Measurements from ENCODE around the gene KATNB1. TPM values are rescaled to one million over a fixed set of nuclear protein-coding genes. Genes with fewer than 3 reads are reported as not detected.

Gene KATNB1, protein sequence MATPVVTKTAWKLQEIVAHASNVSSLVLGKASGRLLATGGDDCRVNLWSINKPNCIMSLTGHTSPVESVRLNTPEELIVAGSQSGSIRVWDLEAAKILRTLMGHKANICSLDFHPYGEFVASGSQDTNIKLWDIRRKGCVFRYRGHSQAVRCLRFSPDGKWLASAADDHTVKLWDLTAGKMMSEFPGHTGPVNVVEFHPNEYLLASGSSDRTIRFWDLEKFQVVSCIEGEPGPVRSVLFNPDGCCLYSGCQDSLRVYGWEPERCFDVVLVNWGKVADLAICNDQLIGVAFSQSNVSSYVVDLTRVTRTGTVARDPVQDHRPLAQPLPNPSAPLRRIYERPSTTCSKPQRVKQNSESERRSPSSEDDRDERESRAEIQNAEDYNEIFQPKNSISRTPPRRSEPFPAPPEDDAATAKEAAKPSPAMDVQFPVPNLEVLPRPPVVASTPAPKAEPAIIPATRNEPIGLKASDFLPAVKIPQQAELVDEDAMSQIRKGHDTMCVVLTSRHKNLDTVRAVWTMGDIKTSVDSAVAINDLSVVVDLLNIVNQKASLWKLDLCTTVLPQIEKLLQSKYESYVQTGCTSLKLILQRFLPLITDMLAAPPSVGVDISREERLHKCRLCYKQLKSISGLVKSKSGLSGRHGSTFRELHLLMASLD
- total RNA-seq = 10 to 100 TPM in 7 of 10 donors, 1 to 10 TPM in 3; 9.0 to 14.0 (median 11.0) TPM
- polyA plus RNA-seq = 10 to 100 TPM in 1 of 2 donors, 1 to 10 TPM in 1; 9.8 to 15.1 TPM
- long read RNA-seq, donor 1, transcript KATNB1-201 (20 exons, 2,664 nt) = major isoform, 6 of 24 reads
- long read RNA-seq, donor 1, partial matches to known transcripts = 7 of 24 reads
- long read RNA-seq, donor 1, other reads (novel, unspliced or antisense) = 11 of 24 reads
- long read RNA-seq, donor 2, transcript KATNB1-201 (20 exons, 2,664 nt) = major isoform, 13 of 21 reads
- long read RNA-seq, donor 2, partial matches to known transcripts = 5 of 21 reads
- long read RNA-seq, donor 2, other reads (novel, unspliced or antisense) = 3 of 21 reads
- long read RNA-seq, donor 3, transcript KATNB1-201 (20 exons, 2,664 nt) = major isoform, 42 of 79 reads
- long read RNA-seq, donor 3, partial matches to known transcripts = 18 of 79 reads
- long read RNA-seq, donor 3, other reads (novel, unspliced or antisense) = 19 of 79 reads

DNA sequence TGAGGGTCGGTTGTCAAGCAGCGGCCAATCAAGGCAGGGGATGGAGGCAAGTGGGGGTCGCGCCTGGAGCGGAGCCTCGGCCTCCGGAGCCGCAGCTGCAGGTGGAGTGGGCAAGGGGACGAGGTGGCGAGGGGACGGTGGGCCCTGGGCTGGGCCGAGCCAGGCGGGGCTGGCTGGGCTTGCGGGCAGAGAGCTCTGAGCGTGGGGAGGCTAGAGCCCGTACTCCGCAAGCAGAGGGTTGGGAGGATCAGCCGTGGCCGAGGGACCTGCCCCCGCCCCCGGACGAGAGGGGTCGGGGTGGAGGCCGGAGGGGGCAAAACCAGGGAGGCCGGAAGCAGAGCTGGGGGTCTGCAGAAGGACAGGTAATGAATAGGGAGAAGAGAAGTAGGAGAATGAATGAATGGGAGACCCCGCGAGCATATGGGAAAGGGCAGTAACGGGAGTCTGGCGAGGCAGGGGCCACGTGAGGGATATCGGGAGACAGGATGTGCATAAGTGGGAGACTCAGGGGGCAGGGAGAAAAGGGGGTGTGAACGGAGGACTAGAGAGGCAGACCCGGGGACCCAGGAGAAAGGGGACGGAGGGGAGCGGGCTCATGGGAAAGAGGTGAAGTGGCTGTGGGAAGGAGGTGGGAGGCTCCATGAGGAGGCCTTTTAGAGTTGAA lies at the start of gene KATNB1:
TSS of gene KATNB1 (plus strand) at position 16 of the 664 bp plus-strand sequence. CDS start 1,474 bp downstream, outside the sequence.
- peak within 1 kb of the TSS; percentile 70 to 94 (median 80) for H3K4me3 ChIP-seq
- peak within 1 kb of the TSS; percentile 83 to 96 (median 91) for H3K27ac ChIP-seq
- peaks cover 0 to 15% (median 0%) of the 10 kb centered on the region in 9 donors for H3K36me3 ChIP-seq
- DNase-seq = no peak
- TF ChIP-seq, protein P1, sequence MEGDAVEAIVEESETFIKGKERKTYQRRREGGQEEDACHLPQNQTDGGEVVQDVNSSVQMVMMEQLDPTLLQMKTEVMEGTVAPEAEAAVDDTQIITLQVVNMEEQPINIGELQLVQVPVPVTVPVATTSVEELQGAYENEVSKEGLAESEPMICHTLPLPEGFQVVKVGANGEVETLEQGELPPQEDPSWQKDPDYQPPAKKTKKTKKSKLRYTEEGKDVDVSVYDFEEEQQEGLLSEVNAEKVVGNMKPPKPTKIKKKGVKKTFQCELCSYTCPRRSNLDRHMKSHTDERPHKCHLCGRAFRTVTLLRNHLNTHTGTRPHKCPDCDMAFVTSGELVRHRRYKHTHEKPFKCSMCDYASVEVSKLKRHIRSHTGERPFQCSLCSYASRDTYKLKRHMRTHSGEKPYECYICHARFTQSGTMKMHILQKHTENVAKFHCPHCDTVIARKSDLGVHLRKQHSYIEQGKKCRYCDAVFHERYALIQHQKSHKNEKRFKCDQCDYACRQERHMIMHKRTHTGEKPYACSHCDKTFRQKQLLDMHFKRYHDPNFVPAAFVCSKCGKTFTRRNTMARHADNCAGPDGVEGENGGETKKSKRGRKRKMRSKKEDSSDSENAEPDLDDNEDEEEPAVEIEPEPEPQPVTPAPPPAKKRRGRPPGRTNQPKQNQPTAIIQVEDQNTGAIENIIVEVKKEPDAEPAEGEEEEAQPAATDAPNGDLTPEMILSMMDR (IDR thresholded peaks at IDR 0.05) = no peak
- peaks cover 11 to 27% (median 19%) of the 10 kb centered on the region in 9 donors for H3K4me1 ChIP-seq
- H3K9me3 ChIP-seq = peaks cover 0 to 7% (median 0%) of the 10 kb centered on the region in 11 donors
- H3K27me3 ChIP-seq = no peaks in the 10 kb centered on the region
- intact Hi-C loops (cut with DNase I) = loop anchor here in 1 of 10 donors (2.0 kb wide), 1 partner anchor 67 kb away; the partner anchor contains the start of gene KIFC3
- 1% methylated on average over 35 of the region's 35 CpGs for WGBS, 2 donors
- peak in 1 of 8 donors; percentile 2 for ATAC-seq

DNA sequence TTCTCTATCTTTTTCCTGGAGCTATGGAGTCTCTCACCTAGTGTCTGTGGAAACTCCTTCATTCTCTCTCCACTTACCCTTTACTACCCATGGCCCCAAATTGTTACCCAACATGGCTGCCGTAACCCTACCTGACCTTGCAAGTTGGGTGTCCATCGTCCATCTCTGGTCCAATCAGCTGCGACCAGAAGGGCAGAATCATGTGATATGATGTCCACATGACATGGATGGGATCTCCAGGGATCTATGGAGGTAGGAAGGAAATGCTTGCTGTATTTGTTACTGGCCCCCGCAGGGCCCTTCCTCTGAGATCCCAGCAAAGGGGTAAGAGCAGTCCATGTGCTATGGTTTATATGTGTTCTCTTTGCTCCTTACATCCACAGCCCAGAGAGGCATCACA lies 49.0 kb upstream of the KATNB1 start:
- Histone ChIP-seq H3K36me3 (no peaks in the 10 kb centered on the region), H3K9me3 (no peaks in the 10 kb centered on the region), H3K4me3 (no peak overlapping the region), H3K27ac (no peak overlapping the region), H3K27me3 (peaks cover 0 to 19% (median 5%) of the 10 kb centered on the region in 7 donors), H3K4me1 (peaks cover 0 to 22% (median 0%) of the 10 kb centered on the region in 9 donors)
- intact Hi-C loops (cut with DNase I) = no loop called here
- no peak for ATAC-seq
- no peak for DNase-seq
- 85% methylated on average over 4 of the region's 4 CpGs for WGBS, 2 donors
- TF ChIP-seq, protein P1 (IDR thresholded peaks at IDR 0.05) = no peak

DNA sequence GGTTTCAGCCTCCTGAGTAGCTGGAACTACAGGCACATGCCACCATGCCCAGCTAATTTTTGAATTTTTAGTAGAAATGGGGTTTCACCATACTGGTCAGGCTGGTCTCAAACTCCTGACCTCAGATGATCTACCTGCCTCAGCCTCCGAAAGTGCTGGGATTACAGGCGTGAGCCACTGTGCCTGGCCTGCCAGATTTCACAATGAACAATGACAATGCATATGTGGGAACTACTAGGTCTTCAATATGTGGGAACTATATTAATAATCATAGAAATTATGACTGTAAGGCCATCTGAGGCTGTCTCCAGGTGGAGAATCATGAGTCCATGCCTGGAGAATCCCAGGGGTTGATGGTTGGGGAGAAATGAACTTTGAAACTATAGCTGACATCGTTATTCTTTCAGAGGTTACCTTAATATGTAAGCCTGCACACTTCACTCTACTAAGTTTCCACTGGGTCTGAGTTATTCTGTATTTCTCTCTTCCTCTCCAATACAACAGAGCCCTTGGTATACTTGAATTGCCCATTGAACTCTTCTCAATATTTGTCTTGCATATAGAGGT lies 48.1 kb upstream of the KATNB1 start:
- intact Hi-C loops (cut with DNase I) = no loop called here
- no peaks in the 10 kb centered on the region for H3K9me3 ChIP-seq
- peaks cover 0 to 19% (median 5%) of the 10 kb centered on the region in 7 donors for H3K27me3 ChIP-seq
- 89% methylated on average over 3 of the region's 3 CpGs for WGBS, 2 donors
- no peak overlapping the region for H3K4me3 ChIP-seq
- H3K36me3 ChIP-seq = no peaks in the 10 kb centered on the region
- H3K4me1 ChIP-seq = peaks cover 0 to 25% (median 0%) of the 10 kb centered on the region in 9 donors
- no peak overlapping the region for H3K27ac ChIP-seq
- no peak for ATAC-seq
- TF ChIP-seq, protein P1 (IDR thresholded peaks at IDR 0.05) = no peak
- DNase-seq = no peak
